ENCODE results near the gene WDR27.

- TF ChIP-seq CTCF (IDR thresholded peaks at IDR 0.05; ENCODE audit: borderline replicate concordance, extremely low read depth, low read length, poor library complexity, severe bottlenecking) (no peak), EZH2 (IDR thresholded peaks at IDR 0.05; ENCODE audit: borderline replicate concordance, low read depth, low read length, severe bottlenecking) (no peak)
Measured at GRCh38 chr6:169621311-169621710, 80.5 kb downstream of the WDR27 start.

Data from DND-41 (cell line).